IMR-90 (cell line): ENCODE data around the gene ANO1. TPM values are rescaled to one million over a fixed set of nuclear protein-coding genes. Genes with fewer than 3 reads are reported as not detected.
"Not testable (repeated sequence)": the region's sequence is repeated elsewhere in the genome, so short reads cannot be mapped to it uniquely, and the experiment has no call there.

Experiments used
- ATAC-seq: fragments of 200-7000 bp; cut with Tn5 transposase; 2 replicates; pipeline ENCODE4 v1.9.1; 2020; ENCODE audit warnings: low read depth, mild to moderate bottlenecking, moderate library complexity
- BruUV-seq: library from RNA; stranded (reverse); fragments of 400-500 nt; replicated peaks from 2 replicates; lab custom pipeline; 2021; lab: Mats Ljungman, UMichigan
- CTCF ChIA-PET: fragments of 300-600 bp; formaldehyde crosslinking; extraction: SDS; loops from one replicate; lab custom pipeline; 2021; ENCODE audit warnings: antibody characterized with exemption; lab: Yijun Ruan, JAX
- POLR2A ChIA-PET: fragments of 300-600 bp; sonication (Branson Sonifier 250); formaldehyde crosslinking; loops from one replicate; lab custom pipeline; 2022; ENCODE audit warnings: antibody characterized with exemption; ENCODE audit not compliant: unreplicated experiment; lab: Charles Lee
- DNase-seq: peaks from one replicate; pipeline ENCODE4 v3.0.0; 2013
- H2AFZ ChIP-seq: replicated peaks from 2 replicates; pipeline ENCODE3; 2013; ENCODE audit warnings: low read length, mild to moderate bottlenecking; ENCODE audit not compliant: poor library complexity
- H2AK5ac ChIP-seq: 2 replicates; pipeline ENCODE4 v1.6.1; 2013; ENCODE audit warnings: low read depth, low read length, inconsistent platforms
- H2AK9ac ChIP-seq: replicated peaks from 2 replicates; pipeline ENCODE3; 2013; ENCODE audit warnings: mild to moderate bottlenecking, low read depth, low read length, moderate library complexity; ENCODE audit not compliant: poor library complexity
- H2BK120ac ChIP-seq: 2 replicates; pipeline ENCODE4 v1.6.1; 2013; ENCODE audit warnings: low read depth, low read length, inconsistent platforms
- H2BK15ac ChIP-seq: 3 replicates; pipeline ENCODE4 v1.6.1; 2013; ENCODE audit warnings: low read depth, low read length, inconsistent platforms
- H2BK20ac ChIP-seq: 2 replicates; pipeline ENCODE4 v1.6.1; 2013; ENCODE audit warnings: low read depth, mild to moderate bottlenecking, inconsistent platforms, low read length, moderate library complexity
- H2BK5ac ChIP-seq: 2 replicates; pipeline ENCODE4 v1.6.1; 2013; ENCODE audit warnings: mild to moderate bottlenecking, low read depth, low read length, inconsistent platforms; ENCODE audit not compliant: poor library complexity, severe bottlenecking
- H3K14ac ChIP-seq: replicated peaks from 2 replicates; pipeline ENCODE4 v1.6.1; 2013; ENCODE audit warnings: low read depth, low read length, inconsistent platforms
- H3K18ac ChIP-seq: 2 replicates; pipeline ENCODE4 v1.6.1; 2013; ENCODE audit warnings: low read depth, low read length, control low read depth
- H3K23ac ChIP-seq: 2 replicates; pipeline ENCODE4 v1.6.1; 2013; ENCODE audit warnings: low read depth, low read length, inconsistent platforms
- H3K27ac ChIP-seq: 2 replicates; pipeline ENCODE4 v1.5.1; 2013; ENCODE audit warnings: mild to moderate bottlenecking, control low read depth, low read length; ENCODE audit not compliant: insufficient read depth
- H3K27me3 ChIP-seq: 2 replicates; pipeline ENCODE4 v1.6.1; 2013; ENCODE audit warnings: low read length; ENCODE audit not compliant: control insufficient read depth, insufficient read depth
- H3K36me3 ChIP-seq: 2 replicates; pipeline ENCODE4 v1.6.1; 2013; ENCODE audit warnings: low read length, mixed read lengths; ENCODE audit not compliant: control insufficient read depth, insufficient read depth
- H3K4ac ChIP-seq: 2 replicates; pipeline ENCODE4 v1.6.1; 2013; ENCODE audit warnings: low read depth, low read length, inconsistent platforms
- H3K4me1 ChIP-seq: 2 replicates; pipeline ENCODE4 v1.6.1; 2013; ENCODE audit warnings: low read length, mixed read lengths; ENCODE audit not compliant: control insufficient read depth, insufficient read depth
- H3K4me2 ChIP-seq: 2 replicates; pipeline ENCODE4 v1.6.1; 2013; ENCODE audit warnings: low read depth, mild to moderate bottlenecking, control low read depth, low read length, moderate library complexity
- H3K4me3 ChIP-seq: 2 replicates; pipeline ENCODE4 v1.5.1; 2013; ENCODE audit warnings: low read depth, mild to moderate bottlenecking, control low read depth, low read length, moderate library complexity; ENCODE audit not compliant: insufficient read depth
- H3K56ac ChIP-seq: 2 replicates; pipeline ENCODE4 v1.6.1; 2013; ENCODE audit warnings: low read length, inconsistent platforms; ENCODE audit not compliant: insufficient read depth; ENCODE audit errors: extremely low read depth
- H3K79me1 ChIP-seq, 2 experiments: 2 replicates each; pipeline ENCODE4 v1.6.1; 2013; ENCODE audit warnings: low read length in 2 of 2, inconsistent platforms in 1 of 2, low read depth in 1 of 2
- H3K9ac ChIP-seq: 2 replicates; pipeline ENCODE4 v1.6.1; 2013; ENCODE audit warnings: low read depth, low read length, control low read depth
- H3K9me1 ChIP-seq: 2 replicates; pipeline ENCODE4 v1.6.1; 2013; ENCODE audit warnings: low read length, inconsistent platforms; ENCODE audit not compliant: insufficient read depth
- H3K9me3 ChIP-seq: 2 replicates; pipeline ENCODE4 v1.6.1; 2013; ENCODE audit warnings: low read length; ENCODE audit not compliant: control insufficient read depth, insufficient read depth
- H4K20me1 ChIP-seq: 2 replicates; pipeline ENCODE4 v1.6.1; 2013; ENCODE audit warnings: low read length, inconsistent platforms; ENCODE audit not compliant: insufficient read depth
- H4K5ac ChIP-seq: 2 replicates; pipeline ENCODE4 v1.6.1; 2013; ENCODE audit warnings: mild to moderate bottlenecking, low read depth, low read length, control low read depth
- H4K8ac ChIP-seq, 2 experiments: 2 replicates each; pipeline ENCODE4 v1.6.1; 2013; ENCODE audit warnings: low read depth in 2 of 2, low read length in 2 of 2, control low read depth in 1 of 2, inconsistent platforms in 1 of 2
- H4K91ac ChIP-seq: 2 replicates; pipeline ENCODE4 v1.6.1; 2013; ENCODE audit warnings: low read depth, low read length, inconsistent platforms; ENCODE audit not compliant: insufficient read depth
- WGBS, 2 experiments: methylation state at CpG; one replicate each; pipeline versions ENCODE4 v1.1.5 to v1.1.7; 2013; ENCODE audit warnings: missing lambda C conversion rate in 2 of 2; ENCODE audit not compliant: insufficient read length in 1 of 2; ENCODE audit errors: extremely low coverage in 2 of 2; 5-methylcytosine and 5-hydroxymethylcytosine counted together
- dilution Hi-C: fragments of 300-500 bp; cut with HindIII; formaldehyde crosslinking; loops from one replicate; pipeline ENCODE4 v1.14.3; 2018; ENCODE audit warnings: low sequenced_read_pairs; ENCODE audit not compliant: unreplicated experiment
- in situ Hi-C: fragments of 300-500 bp; cut with MboI; formaldehyde crosslinking; loops from 3 replicates; pipeline ENCODE4 v1.14.3; 2019; ENCODE audit warnings: low sequenced_read_pairs, inconsistent platforms, mixed read lengths
- intact Hi-C: fragments of 100-400 bp; cut with micrococcal nuclease; formaldehyde crosslinking; loops from 2 replicates; pipeline ENCODE4 v1.10.0; 2022
- polyA plus RNA-seq, 3 experiments: library from polyadenylated mRNA; depleted of rRNA; stranded (reverse); fragments of >200 nt; gene quantifications; 2 replicates each; pipeline ENCODE4 v1.2.3, GENCODE V29; 2012; ENCODE audit warnings: low replicate concordance in 1 of 3
- total RNA-seq: library from RNA; depleted of rRNA; stranded (reverse); fragments of >200 nt; gene quantifications from 2 replicates; pipeline ENCODE4 v1.2.3, GENCODE V29; 2012

ANO1 gene
- total and polyA plus RNA-seq, 2 of the 4 experiments (the other 2 are of a cell fraction): 4.1 to 10.7 TPM

DNA sequence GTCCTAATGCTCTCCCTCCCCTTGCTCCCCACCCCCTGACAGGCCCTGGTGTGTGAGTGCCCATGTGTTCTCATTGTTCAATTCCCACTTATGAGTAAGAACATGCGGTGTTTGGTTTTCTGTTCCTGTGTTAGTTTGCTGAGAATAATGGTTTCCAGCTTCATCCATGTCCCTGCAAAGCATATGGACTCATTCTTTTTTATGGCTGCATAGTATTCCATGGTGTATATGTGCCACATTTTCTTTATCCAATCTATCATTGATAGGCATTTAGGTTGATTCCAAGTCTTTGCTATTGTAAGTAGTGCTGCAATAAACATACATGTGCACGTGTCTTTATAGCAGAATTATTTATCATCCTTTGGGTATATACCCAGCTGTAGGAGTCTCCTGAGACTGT, 42.5 kb upstream of the ANO1 start:
- H3K36me3 ChIP-seq, H3K23ac ChIP-seq, H2AK9ac ChIP-seq, dilution Hi-C loops, H3K27ac ChIP-seq, H2BK15ac ChIP-seq, H3K56ac ChIP-seq, H2AK5ac ChIP-seq, H3K27me3 ChIP-seq, H2AFZ ChIP-seq, H3K9ac ChIP-seq, H4K8ac ChIP-seq, H3K4me3 ChIP-seq, H3K4me2 ChIP-seq, H2BK120ac ChIP-seq, BruUV-seq, H2BK5ac ChIP-seq, H3K4me1 ChIP-seq, CTCF ChIA-PET, H2BK20ac ChIP-seq, H3K79me1 ChIP-seq, ATAC-seq, DNase-seq, H3K14ac ChIP-seq, H3K9me1 ChIP-seq, in situ Hi-C loops, H4K20me1 ChIP-seq, H3K18ac ChIP-seq, H4K5ac ChIP-seq, intact Hi-C loops, H4K91ac ChIP-seq, H3K4ac ChIP-seq: not testable (repeated sequence)
- POLR2A ChIA-PET: interaction anchor here (0.7 kb wide), 1 partner anchor 743 kb away, joined by 5 read pairs; no protein-coding TSS in a partner anchor
- no CpG with 5 or more reads among the region's 2 CpGs for WGBS, 2 experiments
- H3K9me3 ChIP-seq: peaks cover 27% of the 10 kb centered on the region
